HepG2 (cell line): ENCODE data around the gene ENAH. TPM values are rescaled to one million over a fixed set of nuclear protein-coding genes. Genes with fewer than 3 reads are reported as not detected.

Experiments used
- DMAP1 ChIP-seq: IDR thresholded peaks from 2 replicates; pipeline ENCODE4 v1.6.1; 2016
- FOXP1 ChIP-seq, 2 experiments: fragments of 450-650 bp in 1 of 2; IDR thresholded peaks; 2 replicates each; pipeline ENCODE4 v1.6.1; 2017 to 2018; ENCODE audit warnings: antibody characterized with exemption in 1 of 2
- HNRNPUL1 ChIP-seq: fragments of 200-400 bp; formaldehyde crosslinking; IDR thresholded peaks from 2 replicates; pipeline ENCODE4 v1.6.1; 2017; ENCODE audit warnings: low read depth, mild to moderate bottlenecking, low read length, moderate library complexity
- NR1H2 ChIP-seq: sonication (generic); formaldehyde crosslinking; IDR thresholded peaks from 2 replicates; pipeline ENCODE4 v1.8.1; 2022; ENCODE audit warnings: low read depth, missing genetic modification reagents, borderline replicate concordance
- SATB2 ChIP-seq: sonication (generic); formaldehyde crosslinking; IDR thresholded peaks from 2 replicates; pipeline ENCODE4 v1.5.0; 2020; ENCODE audit warnings: missing genetic modification reagents
- SP1 ChIP-seq, 2 experiments: fragments of 450-650 bp in 1 of 2; sonication (generic) in 1 of 2; formaldehyde crosslinking in 1 of 2; IDR thresholded peaks; 2 replicates each; pipeline versions ENCODE4 v1.4.0 to v1.6.1; 2016 to 2020; ENCODE audit warnings: missing genetic modification reagents in 1 of 2
- ZNF10 ChIP-seq: sonication (generic); formaldehyde crosslinking; IDR thresholded peaks from 2 replicates; pipeline ENCODE4 v1.4.0; 2020; ENCODE audit warnings: mild to moderate bottlenecking, low read depth, missing genetic modification reagents, borderline replicate concordance
- ZNF12 ChIP-seq: sonication (generic); formaldehyde crosslinking; IDR thresholded peaks from 2 replicates; pipeline ENCODE4 v1.5.0; 2020; ENCODE audit warnings: missing genetic modification reagents
- ZNF737 ChIP-seq: sonication (generic); formaldehyde crosslinking; IDR thresholded peaks from 2 replicates; pipeline ENCODE4 v1.5.0; 2020; ENCODE audit warnings: missing genetic modification reagents, mild to moderate bottlenecking, borderline replicate concordance
- ZNF775 ChIP-seq: sonication (generic); formaldehyde crosslinking; IDR thresholded peaks from 2 replicates; pipeline ENCODE4 v1.4.0; 2020; ENCODE audit warnings: missing genetic modification reagents, mild to moderate bottlenecking, moderate library complexity, borderline replicate concordance
- polyA plus RNA-seq, 8 experiments: library from polyadenylated mRNA; depleted of rRNA in 3 of 8; stranded (reverse) in 7 of 8; unstranded in 1 of 8; fragments of >200 nt; fragmentation: Illumina TruSeq in 4 of 8; extraction: Trizol in 4 of 8; gene quantifications; 2 replicates each; pipeline versions ENCODE4 v1.2.1 to v1.2.3, GENCODE V29; 2011 to 2016; ENCODE audit warnings: low read depth in 4 of 8, missing spikeins in 1 of 8, mixed read lengths in 1 of 8; ENCODE audit not compliant: insufficient read depth in 1 of 8
- total RNA-seq, 5 experiments: library from RNA; depleted of rRNA; stranded (reverse); fragments of >200 nt; fragmentation: Illumina TruSeq; extraction: Trizol; gene quantifications; 2 replicates each; pipeline ENCODE4 v1.2.3, GENCODE V29; 2016; ENCODE audit warnings: low read depth in 1 of 5
- TF ChIP-seq, protein P1 (sequence below): sonication (generic); formaldehyde crosslinking; IDR thresholded peaks from 2 replicates; pipeline ENCODE4 v1.4.0; 2020; ENCODE audit warnings: missing genetic modification reagents
- TF ChIP-seq, protein P2 (sequence below): sonication (generic); formaldehyde crosslinking; IDR thresholded peaks from 2 replicates; pipeline ENCODE4 v1.4.0; 2020; ENCODE audit warnings: mild to moderate bottlenecking, missing genetic modification reagents, borderline replicate concordance
- TF ChIP-seq, protein P3 (sequence below): sonication (generic); formaldehyde crosslinking; IDR thresholded peaks from 2 replicates; pipeline ENCODE4 v1.5.0; 2020; ENCODE audit warnings: missing genetic modification reagents, mild to moderate bottlenecking, borderline replicate concordance
- TF ChIP-seq, protein P4 (sequence below): sonication (generic); formaldehyde crosslinking; IDR thresholded peaks from one replicate; pipeline ENCODE4 v1.5.1; 2020; ENCODE audit warnings: mild to moderate bottlenecking, missing genetic modification reagents; ENCODE audit errors: not compliant biosample characterization

ENAH gene
- total and polyA plus RNA-seq, 2 of the 13 experiments (the other 11 are each of a cell fraction or from before 2014, with no cell fraction given), result 22.1 to 58.3 TPM

DNA sequence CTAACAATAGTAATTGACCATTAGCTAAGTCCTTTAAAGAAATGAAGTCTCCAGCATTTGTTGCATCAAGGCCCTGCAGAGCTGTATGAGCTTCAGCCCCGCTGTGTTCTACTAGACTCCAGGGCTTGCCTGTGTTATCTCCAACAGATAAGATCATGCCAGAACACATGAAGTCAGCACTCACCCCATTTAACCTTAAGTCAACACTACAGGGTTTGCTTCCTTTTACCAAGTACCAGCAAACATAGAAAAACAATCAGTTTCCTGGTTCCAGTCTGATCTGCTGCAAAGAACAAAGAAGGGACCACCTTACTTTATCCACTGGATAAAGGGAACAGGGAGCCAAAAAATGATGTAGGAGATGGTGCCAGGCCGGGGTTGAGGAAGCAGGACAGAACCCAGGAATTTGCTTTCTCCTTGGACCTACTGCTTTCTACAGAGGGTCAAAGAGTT lies 41.3 kb upstream of the ENAH start (continued):
- TF ChIP-seq FOXP1 (IDR thresholded peaks at IDR 0.05), result no peak
- peak; percentile 76; the same call in 1 of the 2 replicates for TF ChIP-seq FOXP1 (CRISPR knock-in tag; IDR thresholded peaks at IDR 0.05)
- TF ChIP-seq, protein P1, sequence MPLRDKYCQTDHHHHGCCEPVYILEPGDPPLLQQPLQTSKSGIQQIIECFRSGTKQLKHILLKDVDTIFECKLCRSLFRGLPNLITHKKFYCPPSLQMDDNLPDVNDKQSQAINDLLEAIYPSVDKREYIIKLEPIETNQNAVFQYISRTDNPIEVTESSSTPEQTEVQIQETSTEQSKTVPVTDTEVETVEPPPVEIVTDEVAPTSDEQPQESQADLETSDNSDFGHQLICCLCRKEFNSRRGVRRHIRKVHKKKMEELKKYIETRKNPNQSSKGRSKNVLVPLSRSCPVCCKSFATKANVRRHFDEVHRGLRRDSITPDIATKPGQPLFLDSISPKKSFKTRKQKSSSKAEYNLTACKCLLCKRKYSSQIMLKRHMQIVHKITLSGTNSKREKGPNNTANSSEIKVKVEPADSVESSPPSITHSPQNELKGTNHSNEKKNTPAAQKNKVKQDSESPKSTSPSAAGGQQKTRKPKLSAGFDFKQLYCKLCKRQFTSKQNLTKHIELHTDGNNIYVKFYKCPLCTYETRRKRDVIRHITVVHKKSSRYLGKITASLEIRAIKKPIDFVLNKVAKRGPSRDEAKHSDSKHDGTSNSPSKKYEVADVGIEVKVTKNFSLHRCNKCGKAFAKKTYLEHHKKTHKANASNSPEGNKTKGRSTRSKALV, result 0 out of 2 replicates have a peak, but pooled peaks have one; percentile 57
- no peak for TF ChIP-seq SATB2 (CRISPR knock-in tag)
- TF ChIP-seq NR1H2 (CRISPR knock-in tag), result no peak
- no peak for TF ChIP-seq ZNF737 (CRISPR knock-in tag)
- TF ChIP-seq SP1 (IDR thresholded peaks at IDR 0.05), result no peak
- TF ChIP-seq SP1 (CRISPR knock-in tag; IDR thresholded peaks at IDR 0.05), result no peak
- TF ChIP-seq, protein P2, sequence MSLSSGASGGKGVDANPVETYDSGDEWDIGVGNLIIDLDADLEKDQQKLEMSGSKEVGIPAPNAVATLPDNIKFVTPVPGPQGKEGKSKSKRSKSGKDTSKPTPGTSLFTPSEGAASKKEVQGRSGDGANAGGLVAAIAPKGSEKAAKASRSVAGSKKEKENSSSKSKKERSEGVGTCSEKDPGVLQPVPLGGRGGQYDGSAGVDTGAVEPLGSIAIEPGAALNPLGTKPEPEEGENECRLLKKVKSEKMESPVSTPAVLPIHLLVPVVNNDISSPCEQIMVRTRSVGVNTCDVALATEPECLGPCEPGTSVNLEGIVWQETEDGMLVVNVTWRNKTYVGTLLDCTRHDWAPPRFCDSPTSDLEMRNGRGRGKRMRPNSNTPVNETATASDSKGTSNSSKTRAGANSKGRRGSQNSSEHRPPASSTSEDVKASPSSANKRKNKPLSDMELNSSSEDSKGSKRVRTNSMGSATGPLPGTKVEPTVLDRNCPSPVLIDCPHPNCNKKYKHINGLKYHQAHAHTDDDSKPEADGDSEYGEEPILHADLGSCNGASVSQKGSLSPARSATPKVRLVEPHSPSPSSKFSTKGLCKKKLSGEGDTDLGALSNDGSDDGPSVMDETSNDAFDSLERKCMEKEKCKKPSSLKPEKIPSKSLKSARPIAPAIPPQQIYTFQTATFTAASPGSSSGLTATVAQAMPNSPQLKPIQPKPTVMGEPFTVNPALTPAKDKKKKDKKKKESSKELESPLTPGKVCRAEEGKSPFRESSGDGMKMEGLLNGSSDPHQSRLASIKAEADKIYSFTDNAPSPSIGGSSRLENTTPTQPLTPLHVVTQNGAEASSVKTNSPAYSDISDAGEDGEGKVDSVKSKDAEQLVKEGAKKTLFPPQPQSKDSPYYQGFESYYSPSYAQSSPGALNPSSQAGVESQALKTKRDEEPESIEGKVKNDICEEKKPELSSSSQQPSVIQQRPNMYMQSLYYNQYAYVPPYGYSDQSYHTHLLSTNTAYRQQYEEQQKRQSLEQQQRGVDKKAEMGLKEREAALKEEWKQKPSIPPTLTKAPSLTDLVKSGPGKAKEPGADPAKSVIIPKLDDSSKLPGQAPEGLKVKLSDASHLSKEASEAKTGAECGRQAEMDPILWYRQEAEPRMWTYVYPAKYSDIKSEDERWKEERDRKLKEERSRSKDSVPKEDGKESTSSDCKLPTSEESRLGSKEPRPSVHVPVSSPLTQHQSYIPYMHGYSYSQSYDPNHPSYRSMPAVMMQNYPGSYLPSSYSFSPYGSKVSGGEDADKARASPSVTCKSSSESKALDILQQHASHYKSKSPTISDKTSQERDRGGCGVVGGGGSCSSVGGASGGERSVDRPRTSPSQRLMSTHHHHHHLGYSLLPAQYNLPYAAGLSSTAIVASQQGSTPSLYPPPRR, result peak; percentile 78; the same call in 1 of the 2 replicates
- TF ChIP-seq HNRNPUL1, result no peak
- no peak for TF ChIP-seq ZNF775 (CRISPR knock-in tag)
- TF ChIP-seq, protein P3, sequence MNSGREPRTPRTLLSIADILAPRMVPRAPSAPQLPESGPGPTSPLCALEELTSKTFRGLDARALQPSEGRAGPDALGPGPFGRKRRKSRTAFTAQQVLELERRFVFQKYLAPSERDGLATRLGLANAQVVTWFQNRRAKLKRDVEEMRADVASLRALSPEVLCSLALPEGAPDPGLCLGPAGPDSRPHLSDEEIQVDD, result no peak
- peak; percentile 95 for TF ChIP-seq ZNF12 (CRISPR knock-in tag)
- TF ChIP-seq DMAP1 (CRISPR knock-in tag), result no peak
- TF ChIP-seq ZNF10 (CRISPR knock-in tag), result no peak
- TF ChIP-seq, protein P4, sequence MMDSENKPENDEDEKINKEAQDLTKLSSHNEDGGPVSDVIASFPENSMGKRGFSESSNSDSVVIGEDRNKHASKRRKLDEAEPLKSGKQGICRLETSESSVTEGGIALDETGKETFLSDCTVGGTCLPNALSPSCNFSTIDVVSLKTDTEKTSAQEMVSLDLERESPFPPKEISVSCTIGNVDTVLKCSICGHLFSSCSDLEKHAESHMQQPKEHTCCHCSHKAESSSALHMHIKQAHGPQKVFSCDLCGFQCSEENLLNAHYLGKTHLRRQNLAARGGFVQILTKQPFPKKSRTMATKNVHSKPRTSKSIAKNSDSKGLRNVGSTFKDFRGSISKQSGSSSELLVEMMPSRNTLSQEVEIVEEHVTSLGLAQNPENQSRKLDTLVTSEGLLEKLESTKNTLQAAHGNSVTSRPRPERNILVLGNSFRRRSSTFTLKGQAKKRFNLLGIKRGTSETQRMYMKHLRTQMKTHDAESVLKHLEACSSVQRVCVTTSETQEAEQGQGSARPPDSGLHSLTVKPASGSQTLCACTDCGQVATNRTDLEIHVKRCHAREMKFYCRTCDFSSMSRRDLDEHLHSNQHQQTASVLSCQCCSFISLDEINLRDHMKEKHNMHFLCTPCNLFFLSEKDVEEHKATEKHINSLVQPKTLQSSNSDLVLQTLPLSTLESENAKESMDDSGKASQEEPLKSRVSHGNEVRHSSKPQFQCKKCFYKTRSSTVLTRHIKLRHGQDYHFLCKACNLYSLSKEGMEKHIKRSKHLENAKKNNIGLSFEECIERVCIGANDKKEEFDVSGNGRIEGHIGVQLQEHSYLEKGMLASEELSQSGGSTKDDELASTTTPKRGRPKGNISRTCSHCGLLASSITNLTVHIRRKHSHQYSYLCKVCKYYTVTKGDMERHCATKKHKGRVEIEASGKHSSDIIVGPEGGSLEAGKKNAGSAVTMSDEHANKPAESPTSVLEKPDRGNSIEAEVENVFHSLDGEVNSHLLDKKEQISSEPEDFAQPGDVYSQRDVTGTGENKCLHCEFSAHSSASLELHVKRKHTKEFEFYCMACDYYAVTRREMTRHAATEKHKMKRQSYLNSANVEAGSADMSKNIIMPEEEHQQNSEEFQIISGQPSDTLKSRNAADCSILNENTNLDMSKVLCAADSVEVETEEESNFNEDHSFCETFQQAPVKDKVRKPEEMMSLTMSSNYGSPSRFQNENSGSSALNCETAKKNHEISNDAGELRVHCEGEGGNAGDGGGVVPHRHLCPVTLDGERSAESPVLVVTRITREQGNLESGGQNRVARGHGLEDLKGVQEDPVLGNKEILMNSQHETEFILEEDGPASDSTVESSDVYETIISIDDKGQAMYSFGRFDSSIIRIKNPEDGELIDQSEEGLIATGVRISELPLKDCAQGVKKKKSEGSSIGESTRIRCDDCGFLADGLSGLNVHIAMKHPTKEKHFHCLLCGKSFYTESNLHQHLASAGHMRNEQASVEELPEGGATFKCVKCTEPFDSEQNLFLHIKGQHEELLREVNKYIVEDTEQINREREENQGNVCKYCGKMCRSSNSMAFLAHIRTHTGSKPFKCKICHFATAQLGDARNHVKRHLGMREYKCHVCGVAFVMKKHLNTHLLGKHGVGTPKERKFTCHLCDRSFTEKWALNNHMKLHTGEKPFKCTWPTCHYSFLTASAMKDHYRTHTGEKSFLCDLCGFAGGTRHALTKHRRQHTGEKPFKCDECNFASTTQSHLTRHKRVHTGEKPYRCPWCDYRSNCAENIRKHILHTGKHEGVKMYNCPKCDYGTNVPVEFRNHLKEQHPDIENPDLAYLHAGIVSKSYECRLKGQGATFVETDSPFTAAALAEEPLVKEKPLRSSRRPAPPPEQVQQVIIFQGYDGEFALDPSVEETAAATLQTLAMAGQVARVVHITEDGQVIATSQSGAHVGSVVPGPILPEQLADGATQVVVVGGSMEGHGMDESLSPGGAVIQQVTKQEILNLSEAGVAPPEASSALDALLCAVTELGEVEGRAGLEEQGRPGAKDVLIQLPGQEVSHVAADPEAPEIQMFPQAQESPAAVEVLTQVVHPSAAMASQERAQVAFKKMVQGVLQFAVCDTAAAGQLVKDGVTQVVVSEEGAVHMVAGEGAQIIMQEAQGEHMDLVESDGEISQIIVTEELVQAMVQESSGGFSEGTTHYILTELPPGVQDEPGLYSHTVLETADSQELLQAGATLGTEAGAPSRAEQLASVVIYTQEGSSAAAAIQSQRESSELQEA (CRISPR knock-in tag), result no peak
